NCI-H2081 treated with DMSO at 0.1 percent for 48 hours (cell line): ENCODE results near the gene CMIP.
"Not testable (repeated sequence)": the region's sequence is repeated elsewhere in the genome, so short reads cannot be mapped to it uniquely, and the experiment has no call there.

Source experiments
- DNase-seq: peaks from one replicate; lab custom pipeline; 2025; lab: John Stamatoyannopoulos, UW

Gene CMIP

DNA sequence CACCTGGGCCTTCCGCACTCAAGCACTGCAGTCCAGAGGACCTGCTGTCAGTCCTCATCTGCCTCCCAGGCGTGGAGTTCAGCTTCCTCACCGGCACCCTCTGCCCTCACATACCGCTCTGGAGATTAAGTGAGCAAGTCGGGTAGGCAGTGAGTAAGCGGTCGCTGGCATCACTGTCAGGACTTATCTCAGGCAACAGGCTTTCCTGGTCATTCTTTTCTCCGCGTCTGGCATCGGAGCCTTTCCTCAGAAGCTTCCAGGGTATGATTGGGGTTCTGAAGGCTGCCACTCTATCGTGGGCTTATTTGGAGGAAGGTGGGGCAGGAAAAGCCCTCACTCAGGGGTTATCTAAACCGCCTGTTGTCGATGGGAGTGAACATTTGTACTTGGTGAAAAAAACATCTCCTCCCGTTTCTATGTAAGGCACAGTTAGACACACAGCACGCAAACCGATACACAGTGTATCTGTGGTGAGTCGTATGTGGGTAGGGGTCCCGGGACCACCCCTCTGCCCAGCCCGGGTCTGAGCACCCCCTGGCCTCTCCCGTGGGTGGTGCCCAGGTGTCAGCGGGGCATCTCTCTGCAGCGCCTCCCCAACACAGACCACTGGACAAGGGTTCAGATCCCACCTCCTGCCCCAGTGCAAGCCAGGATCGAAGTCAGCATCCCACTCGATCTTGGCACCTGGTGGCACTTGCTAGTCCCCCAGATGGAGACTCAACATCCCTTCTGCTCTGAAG is 242.0 kb downstream of the CMIP start:
- DNase-seq: no peak

DNA sequence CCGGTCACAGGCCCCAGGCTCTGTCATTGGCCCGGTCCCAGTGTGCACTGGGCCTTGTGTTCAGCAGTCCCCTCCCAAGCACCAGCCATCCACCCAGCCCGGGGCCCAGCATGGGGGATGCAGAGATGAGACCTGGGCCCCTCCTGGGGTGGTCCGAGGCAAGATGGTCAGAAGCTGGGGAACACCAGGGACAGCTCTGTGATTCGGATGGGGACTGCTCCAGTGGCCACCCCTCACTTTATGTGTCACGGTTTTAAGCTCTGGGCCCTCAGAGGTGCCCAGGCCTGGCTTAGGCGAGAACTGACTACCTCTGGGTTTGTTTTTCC is 242.5 kb downstream of the CMIP start:
- no peak for DNase-seq

DNA sequence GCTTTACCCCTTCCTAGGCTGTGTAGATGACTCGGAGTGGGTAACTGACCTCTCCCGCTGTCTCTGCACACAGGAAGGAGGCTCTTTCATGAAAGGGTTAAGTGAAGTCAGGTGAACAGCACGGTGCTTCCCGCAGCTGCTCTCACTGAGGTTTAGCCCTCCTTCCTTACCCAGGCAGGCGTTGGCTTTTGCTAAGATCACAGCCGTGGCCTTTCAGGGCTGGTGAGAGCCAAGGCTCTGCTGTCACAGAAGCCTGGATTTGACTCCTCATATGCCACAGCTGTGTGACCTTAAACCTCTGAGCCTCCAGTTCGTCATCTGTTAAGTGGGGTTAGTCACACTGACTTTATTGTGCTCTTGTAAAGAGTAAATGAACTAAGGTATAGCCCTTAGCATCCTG is 243.6 kb downstream of the CMIP start:
- DNase-seq: no peak

DNA sequence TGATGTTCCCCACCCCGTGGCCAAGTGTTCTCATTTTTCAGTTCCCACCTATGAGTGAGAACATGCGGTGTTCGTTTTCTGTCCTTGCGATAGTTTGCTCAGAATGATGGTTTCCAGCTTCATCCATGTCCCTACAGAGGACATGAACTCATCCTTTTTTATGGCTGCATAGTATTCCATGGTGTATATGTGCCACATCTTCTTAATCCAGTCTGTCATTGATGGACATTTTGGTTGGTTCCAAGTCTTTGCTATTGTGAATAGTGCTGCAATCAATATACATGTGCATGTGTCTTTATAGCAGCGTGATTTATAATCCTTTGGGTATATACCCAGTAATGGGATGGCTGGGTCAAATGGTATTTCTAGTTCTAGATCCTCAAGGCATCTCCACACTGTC is 244.2 kb downstream of the CMIP start:
- not testable (repeated sequence) for DNase-seq

DNA sequence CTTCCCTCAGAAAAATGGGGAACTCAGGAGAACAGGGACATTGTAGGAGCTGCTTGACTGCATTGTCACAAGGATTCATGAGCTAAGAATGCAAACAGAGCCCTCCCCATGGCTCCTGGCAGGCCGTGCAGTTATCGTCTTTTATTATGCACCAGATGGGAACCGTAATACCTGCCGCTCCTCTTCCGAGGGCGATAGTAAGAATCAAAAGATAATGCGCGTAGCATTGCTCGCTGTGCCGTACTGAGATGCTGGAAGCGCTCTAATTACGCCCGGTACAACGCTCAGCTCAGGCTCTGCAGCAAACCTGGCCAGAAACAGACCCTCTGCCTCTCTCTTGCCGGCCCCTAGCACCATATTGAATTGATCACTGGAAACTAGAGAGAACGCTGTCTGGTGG is 247.4 kb downstream of the CMIP start:
- DNase-seq: no peak

DNA sequence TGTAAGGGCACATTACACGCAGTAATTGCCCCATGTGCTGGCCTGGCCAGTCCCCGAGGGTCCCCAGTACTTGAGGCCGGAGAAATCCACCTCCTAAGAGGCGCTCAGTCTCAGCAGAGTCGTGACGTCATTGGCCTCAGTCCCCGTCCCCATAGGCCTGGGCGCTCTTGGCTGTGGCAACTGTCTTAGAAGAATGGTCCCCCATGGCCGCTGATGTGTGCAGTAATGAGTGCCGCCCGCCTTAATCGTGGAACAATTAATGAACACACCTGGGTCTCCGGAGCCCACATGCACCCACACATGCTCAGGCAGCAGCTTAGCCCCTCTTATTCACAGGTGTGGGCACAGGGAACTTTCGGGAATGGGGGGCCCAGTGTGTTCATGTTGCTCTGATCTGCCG is 248.0 kb downstream of the CMIP start:
- no peak for DNase-seq

DNA sequence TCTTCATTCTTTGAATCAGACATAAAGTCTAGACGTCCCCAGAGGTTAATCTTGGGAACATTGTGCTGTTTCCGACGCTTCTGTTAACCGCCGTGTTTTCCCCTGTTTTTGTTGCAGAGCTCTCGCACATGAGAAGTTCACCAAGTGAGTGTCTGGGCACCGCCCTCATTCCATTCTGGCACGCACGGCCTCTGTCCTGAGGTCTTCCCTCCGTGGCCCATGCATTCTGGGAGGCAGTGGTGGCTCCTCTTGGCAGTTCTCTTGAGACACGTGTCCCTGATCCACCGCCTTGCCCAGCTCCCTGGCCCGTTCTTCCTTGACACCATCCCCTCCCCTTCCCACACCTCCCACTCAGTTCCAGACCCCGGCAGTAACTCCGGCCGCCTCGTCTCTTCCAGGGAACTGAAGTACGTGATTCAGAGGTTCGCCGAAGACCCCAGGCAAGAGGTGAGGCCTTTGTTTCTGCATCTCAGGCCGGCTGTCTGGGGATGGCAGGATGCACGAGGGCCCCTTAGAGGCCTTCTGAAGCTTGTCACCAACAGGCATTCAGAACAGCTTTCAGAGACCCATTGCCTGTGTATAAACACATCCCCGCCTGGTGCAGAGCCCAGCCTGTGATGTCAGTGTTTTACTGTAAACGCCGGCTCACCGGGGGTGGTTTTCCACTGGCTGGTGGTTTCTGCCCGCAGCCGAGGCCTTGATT is 248.6 kb downstream of the CMIP start:
- DNase-seq: no peak

DNA sequence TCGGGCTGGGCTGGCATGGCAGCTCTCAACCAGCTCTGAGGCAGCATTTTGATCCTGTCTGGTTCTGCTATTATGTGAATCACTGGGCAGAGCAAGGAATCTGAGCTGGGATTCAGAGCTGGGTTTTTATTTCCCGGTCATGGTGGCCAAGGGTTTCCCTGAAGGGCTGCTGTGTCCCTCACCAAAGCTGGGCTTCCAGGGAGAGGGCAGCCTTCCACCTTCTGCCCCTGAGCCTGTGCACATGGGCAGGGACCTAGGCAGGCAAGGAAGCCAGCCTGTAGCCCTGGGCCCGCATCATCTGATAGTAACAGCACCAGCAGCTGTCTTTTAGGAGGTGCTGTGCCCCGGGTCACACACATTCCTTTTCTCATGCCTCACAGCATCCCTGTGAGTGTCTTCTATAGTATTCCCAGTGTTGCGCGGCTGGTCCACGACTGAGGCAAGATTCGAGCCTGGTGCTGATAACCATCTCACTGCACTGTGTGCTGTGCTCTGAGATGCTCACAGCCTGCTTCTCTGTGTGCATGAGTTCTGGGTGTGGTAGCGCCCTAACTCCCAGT is 249.2 kb downstream of the CMIP start:
- no peak for DNase-seq

DNA sequence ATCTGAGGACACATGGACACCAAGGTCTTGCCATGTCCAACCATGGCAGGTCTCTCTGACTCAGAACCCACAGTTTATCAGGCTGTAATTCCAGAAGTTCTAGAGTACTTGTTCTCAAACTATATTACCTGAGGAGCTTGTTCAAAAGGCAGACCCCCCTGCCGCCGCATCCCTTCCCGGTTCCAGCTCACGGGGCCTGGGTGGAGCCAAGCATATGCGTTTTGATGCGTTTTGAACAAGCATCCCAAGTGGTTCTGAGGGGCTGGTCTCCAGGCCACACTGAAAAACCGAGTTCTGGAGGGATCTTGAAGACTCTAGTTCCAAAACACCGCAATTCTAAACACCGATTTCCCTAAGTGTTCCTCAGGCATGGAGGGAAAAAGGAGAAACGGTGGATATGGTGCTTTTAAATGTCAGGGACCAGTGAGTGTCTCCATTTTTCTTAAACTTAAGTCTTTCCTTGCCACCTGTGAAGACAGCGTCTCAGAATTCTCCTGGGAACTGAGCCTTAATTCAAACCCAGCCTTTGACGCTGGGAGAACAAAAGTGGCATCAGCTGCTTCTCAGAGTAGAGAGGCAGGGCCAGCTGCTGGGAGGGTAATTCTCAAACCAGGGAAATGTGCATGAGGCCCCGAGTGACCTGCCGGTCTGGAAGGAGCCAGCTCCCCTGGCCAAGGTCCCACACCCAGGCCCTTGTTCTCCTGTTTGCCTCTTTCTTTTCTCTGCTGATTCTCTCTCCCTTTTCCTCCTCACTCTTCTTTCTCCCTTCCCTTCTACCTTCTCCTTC is 250.1 kb downstream of the CMIP start:
- no peak for DNase-seq

DNA sequence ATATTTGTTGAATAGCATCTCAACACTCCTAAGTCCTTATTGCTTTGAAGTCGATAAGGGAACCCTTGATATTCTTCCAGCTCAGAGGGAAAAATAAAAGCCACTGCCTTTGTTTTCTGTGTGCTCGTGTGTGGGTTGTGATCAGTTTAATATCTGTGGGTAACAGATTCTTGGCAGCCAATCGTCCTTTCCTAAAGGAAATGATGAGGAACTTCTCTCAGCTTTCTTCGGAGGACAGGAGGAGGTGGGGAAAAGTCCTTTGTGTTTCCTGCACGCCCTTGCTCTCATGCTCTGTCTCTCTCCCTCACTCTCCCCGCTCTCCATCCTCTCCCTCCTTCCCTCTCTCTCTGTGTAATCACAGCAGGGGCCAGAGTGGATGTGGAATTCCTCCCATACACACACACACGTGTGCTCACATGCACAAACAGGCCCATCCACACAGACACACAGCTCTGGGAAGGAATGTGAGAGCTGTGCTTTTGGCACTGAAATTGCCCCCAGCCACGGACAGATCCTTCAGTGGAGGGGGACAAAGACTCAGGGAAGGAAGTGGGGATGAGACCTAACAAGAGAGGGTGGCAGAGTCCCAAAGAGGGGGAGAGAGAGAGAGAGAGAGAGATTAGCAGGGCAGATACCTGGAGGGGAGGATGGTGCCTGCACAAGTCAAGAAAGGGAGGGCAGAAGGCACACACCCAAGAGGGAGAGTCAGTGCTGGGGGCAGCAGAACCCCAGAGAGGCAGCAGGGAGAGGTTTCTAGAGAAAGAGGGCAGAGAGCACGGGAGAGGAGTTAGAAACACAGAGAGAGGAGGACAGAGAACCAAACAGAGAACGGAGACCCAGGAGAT is 250.9 kb downstream of the CMIP start:
- DNase-seq: no peak

DNA sequence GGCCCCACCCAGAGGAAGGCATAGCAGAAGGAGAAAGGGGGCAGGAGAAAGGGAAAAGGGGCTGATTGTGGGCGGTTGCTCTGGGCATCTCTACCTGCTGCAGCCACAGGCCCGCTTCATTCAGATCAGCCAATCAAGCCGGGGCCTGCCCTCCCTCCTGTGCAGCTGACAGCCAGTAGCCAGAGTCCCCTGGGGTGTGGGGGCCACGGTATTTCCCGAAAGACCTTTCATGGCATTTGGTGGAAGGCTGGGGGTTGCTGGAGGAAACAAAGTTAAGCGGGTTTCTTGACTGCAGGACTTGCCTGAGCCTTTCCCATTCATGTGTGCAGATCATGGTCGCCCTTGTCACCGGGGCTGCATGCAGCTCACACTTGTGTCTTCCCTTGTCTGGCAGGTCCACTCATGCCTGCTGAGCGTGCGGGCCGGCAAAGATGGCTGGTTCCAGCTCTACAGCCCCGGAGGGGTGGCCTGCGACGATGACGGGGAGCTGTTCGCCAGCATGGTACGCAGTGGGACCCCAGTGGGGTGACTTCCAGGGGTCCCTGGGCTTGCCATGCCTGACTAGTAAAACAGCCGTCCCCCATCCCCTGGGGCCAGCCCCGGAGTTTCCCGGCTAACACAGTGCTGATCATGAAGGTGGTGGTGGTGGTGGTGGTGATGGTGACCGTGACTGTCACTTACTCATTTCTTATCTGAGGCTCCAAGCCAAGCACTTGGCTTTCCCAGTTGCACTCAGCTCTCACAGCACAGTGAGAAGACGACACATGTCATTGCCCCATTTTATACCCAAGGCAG is 251.8 kb downstream of the CMIP start:
- DNase-seq: no peak

DNA sequence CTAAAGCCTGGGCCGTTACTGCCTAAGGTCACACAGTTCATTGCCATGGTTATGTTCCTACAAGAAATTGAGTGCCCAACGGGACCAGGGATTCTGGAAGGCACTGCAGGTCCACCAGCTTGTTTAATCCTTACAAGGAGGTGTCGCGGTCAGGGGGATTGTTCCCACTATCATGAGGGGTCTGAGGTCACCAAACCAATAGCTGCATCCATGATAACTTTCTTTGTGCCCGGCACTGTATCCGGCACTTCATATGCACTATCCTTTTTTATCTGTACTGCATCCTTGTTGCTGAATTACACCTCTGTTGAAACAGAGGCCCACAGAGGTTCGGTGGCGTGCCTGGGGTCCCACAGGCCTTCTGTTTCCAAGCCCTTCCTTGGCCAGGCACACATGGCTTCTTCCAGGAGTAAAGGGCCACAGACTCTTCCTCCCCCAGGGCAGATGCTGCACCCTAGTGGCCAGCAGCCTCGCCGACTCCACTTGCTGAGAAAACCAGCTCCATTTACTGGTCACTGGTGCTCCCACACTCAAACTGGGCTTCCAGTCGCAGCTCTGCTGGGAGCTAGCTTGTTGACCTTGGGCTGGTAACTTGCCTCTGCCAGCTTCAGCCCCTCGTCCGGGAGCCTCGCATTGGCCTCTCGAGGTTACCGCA is 252.5 kb downstream of the CMIP start:
- no peak for DNase-seq

DNA sequence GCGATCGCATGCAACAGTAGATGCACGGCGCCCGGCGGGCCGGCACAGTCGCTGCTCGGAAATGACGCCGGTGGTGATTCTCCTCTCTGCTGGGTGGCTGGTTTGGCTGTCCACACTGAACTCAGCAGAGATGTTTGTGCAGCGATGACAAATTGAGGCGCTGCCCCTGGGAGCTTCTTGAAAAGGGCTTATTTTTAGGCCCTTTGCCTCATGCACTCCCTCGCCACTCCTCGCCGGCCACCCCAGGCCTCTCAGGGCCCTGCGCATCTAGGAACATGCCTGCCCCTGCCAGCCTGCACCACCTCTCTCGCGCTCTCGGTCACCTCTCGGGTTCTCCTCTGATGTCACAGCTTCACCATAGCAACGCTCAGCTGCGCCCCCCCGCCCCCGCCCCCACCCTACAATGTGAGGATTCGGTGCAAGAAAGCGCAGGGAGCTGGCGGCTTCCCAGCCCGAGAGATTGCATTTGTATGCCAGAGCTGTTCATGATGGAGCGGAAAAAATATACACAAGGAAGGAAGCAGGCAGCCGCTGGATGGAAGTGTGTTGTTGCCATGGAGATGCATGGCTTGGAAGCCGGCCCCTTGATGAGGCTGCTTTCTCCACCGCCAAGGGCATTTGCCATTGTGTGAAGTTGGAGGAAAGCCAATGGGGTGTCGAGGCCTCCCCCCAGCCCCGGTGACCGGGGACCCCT is 253.2 kb downstream of the CMIP start:
- DNase-seq: no peak

DNA sequence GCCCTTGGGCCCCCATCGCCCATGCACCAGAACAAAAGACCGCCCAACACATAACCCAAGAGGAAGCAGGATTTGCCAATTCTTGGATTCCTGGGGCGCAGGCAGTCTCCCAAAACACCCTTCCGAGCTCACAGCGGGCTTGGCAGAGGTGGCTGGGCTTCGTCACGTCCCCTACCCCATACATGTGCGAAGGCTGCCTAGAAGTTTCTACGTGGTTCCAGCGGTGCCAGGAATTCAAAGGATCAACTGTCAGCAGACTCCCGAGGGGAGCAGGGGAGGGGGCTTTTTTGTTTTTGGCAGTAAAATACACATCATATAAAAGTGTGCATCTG is 253.7 kb downstream of the CMIP start:
- no peak for DNase-seq

DNA sequence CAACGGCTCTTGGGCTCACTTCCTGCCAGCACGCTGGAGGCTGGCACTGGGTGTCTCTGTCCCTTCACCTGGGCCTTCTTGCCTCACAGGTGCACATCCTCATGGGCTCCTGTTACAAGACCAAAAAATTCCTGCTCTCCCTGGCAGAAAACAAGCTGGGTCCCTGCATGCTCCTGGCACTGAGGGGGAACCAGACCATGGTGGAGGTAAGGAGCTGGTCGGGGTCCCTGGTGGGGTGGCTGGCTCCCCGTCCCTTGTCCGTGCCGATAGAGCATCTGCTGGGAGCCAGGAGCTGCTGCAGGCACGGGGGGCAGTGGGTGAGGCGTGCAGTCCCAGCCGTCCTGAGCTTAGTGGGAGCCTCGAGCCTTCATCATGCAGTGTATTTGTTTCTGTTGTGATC is 255.0 kb downstream of the CMIP start:
- no peak for DNase-seq

DNA sequence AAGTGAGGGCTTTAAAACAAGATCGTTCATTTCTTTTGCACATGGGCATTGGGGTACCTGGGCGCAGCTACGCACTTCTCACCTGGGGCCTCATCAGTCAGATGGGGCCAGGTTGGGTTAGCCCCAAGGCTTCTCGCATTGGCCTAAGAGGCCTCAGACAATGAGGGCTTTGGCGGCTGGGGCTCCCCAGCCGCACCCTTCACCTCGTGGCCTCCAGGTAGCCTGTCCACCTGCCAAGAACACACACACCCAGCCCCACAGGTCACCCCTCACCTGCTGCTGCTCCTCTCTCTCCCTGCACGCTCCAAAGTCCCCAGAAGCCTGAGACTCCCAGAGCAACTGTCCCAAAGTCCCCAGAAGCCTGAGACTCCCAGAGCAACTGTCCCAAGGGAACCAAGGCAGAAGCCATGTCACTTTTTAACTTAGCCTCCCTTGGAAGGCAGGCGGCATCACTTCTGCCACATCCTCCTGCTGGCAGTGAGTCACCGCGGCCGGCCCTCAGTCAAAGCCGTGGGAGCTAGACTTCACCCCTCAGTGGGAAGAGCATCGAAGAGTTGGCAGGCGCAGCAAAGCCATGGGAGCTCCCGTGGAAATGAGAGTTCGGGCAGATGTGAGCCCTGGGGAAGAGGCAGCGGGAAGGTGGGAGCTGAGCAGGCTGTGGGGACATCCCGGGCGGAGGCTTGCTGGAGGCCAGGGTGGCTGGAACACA is 255.6 kb downstream of the CMIP start:
- no peak for DNase-seq

DNA sequence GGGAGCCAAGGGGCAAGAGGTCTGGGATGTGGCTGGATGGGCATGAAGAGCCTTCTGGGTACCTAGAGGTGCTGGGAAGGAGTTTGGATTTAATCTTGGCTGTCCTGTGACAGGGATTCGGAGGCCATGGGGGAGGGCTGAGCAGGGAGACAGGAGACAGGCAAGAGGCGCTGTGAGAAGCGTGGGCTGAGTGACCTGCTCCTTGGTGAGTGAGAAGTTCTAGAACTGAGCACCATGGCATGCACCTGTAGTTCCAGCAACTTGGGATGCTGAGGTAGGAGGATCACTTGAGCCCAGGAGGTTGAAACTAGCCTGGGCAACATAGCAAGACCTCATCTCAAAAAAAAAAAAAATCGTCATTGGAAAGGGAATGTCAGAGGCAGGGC is 256.2 kb downstream of the CMIP start:
- no peak for DNase-seq

DNA sequence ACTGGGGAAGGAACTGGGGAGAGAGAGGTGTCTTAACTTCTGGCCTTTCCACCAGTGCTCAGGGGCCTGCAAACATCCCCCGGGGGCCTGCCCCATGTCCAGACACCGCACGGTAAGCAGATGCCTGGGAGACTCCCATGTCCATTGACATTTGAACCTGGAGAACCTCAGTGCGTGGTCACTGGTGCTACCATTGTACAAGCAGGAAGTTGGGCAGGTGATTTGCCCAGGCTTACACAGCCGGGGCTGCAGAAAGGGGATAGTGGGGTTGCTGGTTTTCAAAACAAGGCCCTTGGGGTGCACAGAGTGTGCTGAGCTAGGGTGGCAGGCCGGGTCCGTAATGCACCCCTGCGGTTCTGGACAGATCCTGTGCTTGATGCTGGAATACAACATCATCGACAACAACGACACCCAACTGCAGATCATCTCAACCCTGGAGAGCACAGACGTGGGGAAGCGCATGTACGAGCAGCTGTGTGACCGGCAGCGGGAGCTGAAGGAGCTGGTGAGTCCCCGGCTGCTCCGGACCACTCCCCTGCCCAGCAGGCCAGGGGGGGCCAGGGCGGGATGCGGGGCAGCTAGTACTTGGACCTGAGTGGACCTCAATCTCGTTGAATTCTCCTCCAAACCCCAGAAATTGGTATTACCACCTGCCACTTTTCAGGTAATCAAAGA is 256.8 kb downstream of the CMIP start:
- no peak for DNase-seq

DNA sequence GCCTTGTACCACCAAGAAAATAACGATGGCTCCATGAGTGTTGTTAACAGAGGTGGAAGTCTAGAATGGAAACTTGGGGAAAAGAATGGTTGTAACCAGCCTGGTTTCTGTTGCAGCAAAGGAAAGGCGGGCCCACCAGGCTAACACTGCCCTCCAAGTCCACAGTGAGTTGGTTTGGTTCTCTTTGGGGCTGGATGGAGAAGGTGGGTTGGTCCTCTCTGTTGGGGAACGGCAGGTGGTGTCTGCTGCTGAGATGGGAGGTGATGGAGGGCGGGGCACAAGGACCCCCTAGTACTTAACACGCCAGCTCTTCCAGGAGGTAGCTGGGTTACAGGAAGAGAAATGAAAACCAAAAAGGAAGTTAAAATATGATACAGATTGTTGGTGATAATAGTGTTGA is 257.9 kb downstream of the CMIP start:
- no peak for DNase-seq
